Uterus (tissue), 4 donors: ENCODE data around the gene SMOC2. TPM values are rescaled to one million over a fixed set of nuclear protein-coding genes. Genes with fewer than 3 reads are reported as not detected.

Source experiments
- DNase-seq, 2 donors: peaks; one replicate each; pipeline ENCODE4 v3.0.0-alpha.2; 2019 to 2020
- H3K27ac ChIP-seq, 2 donors: fragments of 200-600 bp; sonication (generic); 1 replicate in 1 of 2; 2 replicates in 1 of 2; pipeline ENCODE4 v1.5.1; 2016 to 2018
- H3K27me3 ChIP-seq, 2 donors: fragments of 200-600 bp; sonication (generic); one replicate each; pipeline ENCODE4 v1.5.1; 2018 to 2019; ENCODE audit warnings: control low read depth in 1 of 2
- H3K36me3 ChIP-seq, 2 donors: fragments of 200-600 bp; sonication (generic); one replicate each; pipeline ENCODE4 v1.5.1; 2019; ENCODE audit warnings: control low read depth in 1 of 2
- H3K4me1 ChIP-seq, 2 donors: fragments of 200-600 bp; sonication (generic); one replicate each; pipeline ENCODE4 v1.5.1; 2018 to 2019; ENCODE audit warnings: control low read depth in 1 of 2
- H3K4me3 ChIP-seq, 2 donors: fragments of 200-600 bp; sonication (generic); 1 replicate in 1 of 2; 2 replicates in 1 of 2; pipeline ENCODE4 v1.5.1; 2018 to 2019; ENCODE audit warnings: mild to moderate bottlenecking in 1 of 2
- H3K9me3 ChIP-seq, 2 donors: fragments of 200-600 bp; sonication (generic); one replicate each; pipeline ENCODE4 v1.5.1; 2019; ENCODE audit warnings: control low read depth in 1 of 2
- POLR2A ChIP-seq, 2 donors: fragments of 450-650 bp; IDR thresholded peaks; one replicate each; pipeline ENCODE4 v1.6.1; 2016; ENCODE audit warnings: antibody characterized with exemption in 2 of 2, mild to moderate bottlenecking in 1 of 2, moderate library complexity in 1 of 2
- intact Hi-C: fragments of 100-400 bp; cut with DNase I; formaldehyde crosslinking; loops from one replicate; pipeline ENCODE4 v1.15.1; 2023; ENCODE audit warnings: low total_unique reads
- total RNA-seq, 4 donors: library from RNA; depleted of rRNA in 3 of 4; stranded (reverse); fragments of >200 nt in 3 of 4; gene quantifications; one replicate each; pipeline versions ENCODE4 v1.1.0 to v1.2.4, GENCODE V29; 2014 to 2023
- TF ChIP-seq, protein P1 (sequence below), 4 experiments: fragments of 200-600 bp in 2 of 4; fragments of 450-650 bp in 2 of 4; sonication (generic) in 2 of 4; IDR thresholded peaks; one replicate each; pipeline ENCODE4 v1.5.1; 2016 to 2019; ENCODE audit warnings: antibody characterized with exemption in 4 of 4, mild to moderate bottlenecking in 2 of 4, moderate library complexity in 1 of 4
- donor health status: DM: yes; HTN: yes; CAD: no.

The SMOC2 gene
- total RNA-seq, 4 donors from 2014 or later = 98.2 to 139 (median 121) TPM

DNA sequence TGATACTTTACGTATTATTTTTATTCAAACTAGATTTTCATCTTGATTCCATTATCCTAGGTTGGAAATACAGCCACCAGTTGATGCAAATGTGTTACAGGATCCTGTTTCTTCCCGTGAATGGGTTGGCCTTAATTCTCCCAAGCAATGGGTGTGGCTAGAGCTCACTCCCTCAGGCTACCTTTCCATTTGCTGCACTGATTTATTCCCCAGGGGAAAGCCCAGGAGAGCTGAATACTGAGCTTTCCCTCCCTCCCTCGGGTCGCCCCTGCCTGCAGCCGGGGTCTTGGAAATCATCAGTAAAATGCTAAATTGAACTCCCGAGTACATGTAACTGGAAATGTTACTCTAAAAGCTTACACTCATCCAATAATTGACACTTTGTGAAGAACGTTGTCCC, 9.9 kb downstream of the SMOC2 start:
- TF ChIP-seq, protein P1, sequence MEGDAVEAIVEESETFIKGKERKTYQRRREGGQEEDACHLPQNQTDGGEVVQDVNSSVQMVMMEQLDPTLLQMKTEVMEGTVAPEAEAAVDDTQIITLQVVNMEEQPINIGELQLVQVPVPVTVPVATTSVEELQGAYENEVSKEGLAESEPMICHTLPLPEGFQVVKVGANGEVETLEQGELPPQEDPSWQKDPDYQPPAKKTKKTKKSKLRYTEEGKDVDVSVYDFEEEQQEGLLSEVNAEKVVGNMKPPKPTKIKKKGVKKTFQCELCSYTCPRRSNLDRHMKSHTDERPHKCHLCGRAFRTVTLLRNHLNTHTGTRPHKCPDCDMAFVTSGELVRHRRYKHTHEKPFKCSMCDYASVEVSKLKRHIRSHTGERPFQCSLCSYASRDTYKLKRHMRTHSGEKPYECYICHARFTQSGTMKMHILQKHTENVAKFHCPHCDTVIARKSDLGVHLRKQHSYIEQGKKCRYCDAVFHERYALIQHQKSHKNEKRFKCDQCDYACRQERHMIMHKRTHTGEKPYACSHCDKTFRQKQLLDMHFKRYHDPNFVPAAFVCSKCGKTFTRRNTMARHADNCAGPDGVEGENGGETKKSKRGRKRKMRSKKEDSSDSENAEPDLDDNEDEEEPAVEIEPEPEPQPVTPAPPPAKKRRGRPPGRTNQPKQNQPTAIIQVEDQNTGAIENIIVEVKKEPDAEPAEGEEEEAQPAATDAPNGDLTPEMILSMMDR (IDR thresholded peaks at IDR 0.05) = no peak
- Histone ChIP-seq H3K9me3 (no peaks in the 10 kb centered on the region), H3K4me3 (no peak overlapping the region), H3K36me3 (no peaks in the 10 kb centered on the region), H3K27ac (peak overlapping the region; percentile 61 to 80), H3K27me3 (no peaks in the 10 kb centered on the region), H3K4me1 (no peaks in the 10 kb centered on the region)
- intact Hi-C loops = no loop called here
- DNase-seq = no peak

DNA sequence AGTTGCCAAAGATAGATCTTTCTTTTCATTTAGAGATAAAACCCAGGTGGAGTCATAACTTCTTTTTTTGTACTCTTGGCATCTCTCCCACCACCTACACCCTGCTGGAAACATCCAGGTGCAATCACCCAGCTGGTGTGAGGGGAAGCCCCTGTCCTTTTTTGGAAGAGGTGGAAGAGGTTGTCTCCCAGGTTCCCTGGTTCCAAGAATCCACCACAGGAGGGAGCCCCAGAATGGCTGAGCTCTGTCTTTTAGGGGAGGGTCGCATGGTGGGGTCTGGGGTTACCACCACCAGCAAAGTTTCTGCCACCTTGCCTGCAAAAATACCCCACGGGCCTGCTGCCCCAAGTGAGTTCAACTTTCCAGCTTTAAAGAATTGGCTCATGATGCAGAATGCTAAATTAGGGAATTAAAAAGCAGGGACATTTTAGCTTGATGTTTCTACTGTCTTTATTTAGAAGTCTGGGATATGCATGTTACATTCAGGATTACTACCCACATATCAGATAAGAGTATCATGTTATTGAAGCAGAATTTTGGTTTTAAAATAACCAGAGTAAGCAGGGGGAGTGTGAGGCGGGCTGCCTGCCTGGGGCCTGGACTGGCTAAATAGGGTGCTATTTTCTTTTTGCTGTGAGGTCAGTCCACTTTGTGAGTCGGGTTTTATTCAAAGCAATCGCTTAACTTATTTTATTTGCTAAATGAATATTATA, 11.0 kb downstream of the SMOC2 start:
- intact Hi-C loops = no loop called here
- no peak for DNase-seq
- TF ChIP-seq POLR2A (IDR thresholded peaks at IDR 0.05) = no peak
- TF ChIP-seq, protein P1 (IDR thresholded peaks at IDR 0.05) = peak; percentile 25 to 53 (median 41)
- no peaks in the 10 kb centered on the region for H3K27me3 ChIP-seq
- H3K4me1 ChIP-seq = no peaks in the 10 kb centered on the region
- peak overlapping the region; percentile 61 to 80 for H3K27ac ChIP-seq
- H3K9me3 ChIP-seq = no peaks in the 10 kb centered on the region
- H3K36me3 ChIP-seq = no peaks in the 10 kb centered on the region
- no peak overlapping the region for H3K4me3 ChIP-seq

DNA sequence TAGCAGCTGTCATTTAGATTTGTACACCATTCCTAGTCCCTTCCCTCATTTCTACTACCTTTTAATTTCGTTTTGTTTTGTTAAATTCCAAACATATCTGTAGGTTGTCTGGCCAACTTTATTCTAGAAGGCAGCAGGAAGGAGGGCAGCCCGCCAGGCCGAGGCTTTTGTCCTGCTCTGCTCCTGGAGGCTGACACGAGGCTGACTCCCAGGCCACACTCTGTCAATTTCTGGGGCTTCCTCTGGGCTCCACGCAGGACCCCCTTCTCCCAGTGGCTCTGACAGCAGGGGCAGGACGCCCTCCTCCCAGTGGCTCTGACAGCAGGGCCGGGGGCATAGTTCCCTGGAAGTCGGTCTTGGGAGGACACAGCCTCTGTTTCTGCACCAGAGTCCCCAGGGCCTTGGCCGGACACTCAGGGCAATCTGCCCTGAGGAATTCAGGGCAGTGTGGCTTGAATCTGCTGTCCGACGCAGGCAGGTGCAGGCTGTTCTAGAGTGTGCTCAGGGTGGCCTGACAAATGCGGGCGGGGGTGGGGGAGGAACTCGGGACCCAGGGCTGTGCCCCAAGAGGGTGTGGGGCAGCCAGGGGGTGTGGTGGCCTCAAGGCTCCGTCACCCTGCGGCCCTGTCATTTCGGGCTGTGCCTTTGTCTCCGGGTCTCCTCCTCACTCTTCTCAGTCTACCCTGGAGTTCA, 11.8 kb downstream of the SMOC2 start:
- peak overlapping the region; percentile 61 to 80 for H3K27ac ChIP-seq
- TF ChIP-seq, protein P1 (IDR thresholded peaks at IDR 0.05) = no peak
- no peak for TF ChIP-seq POLR2A (IDR thresholded peaks at IDR 0.05)
- intact Hi-C loops = no loop called here

DNA sequence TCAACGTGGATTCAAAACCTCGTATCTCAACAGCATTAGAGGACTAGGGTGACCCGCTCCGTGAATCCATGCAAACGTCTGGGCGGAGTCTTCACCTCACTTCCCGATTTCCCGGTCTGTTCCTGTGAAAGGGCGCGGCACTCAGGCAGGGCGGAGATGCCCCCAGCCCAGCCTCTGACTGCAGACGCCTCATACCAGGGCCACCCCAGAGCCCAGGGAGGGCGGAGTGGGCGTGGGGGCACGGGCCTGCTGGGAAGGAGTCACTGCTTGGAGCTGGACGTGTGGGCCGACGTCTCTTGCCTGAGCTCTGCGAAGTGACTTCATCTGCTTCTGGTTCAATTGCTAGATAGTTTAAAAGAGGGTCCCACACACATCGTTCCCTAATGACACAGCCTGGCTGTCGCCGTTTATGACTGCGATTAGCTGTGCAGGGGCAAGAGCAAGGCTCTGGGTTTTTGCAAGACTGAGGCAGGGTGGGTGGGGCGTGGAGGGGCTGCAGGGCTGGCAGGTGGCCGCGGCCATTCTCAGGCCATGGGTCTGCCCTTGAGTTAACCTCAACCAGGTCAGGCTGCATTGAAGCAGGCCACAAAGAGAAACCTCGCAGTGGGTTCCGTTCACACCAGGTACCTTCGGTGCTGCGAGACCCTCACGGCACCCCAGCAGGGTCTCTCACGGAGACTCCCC, 15.0 kb downstream of the SMOC2 start:
- H3K27ac ChIP-seq = peak overlapping the region in 1 of 2 donors; percentile 15

More for the DNA sequence above, 11.8 kb downstream of the SMOC2 start:
- DNase-seq = no peak
- no peaks in the 10 kb centered on the region for H3K36me3 ChIP-seq
- no peaks in the 10 kb centered on the region for H3K4me1 ChIP-seq
- no peaks in the 10 kb centered on the region for H3K9me3 ChIP-seq
- no peaks in the 10 kb centered on the region for H3K27me3 ChIP-seq
- no peak overlapping the region for H3K4me3 ChIP-seq

More for the DNA sequence above, 15.0 kb downstream of the SMOC2 start:
- DNase-seq = no peak
- Histone ChIP-seq H3K9me3 (no peaks in the 10 kb centered on the region), H3K4me3 (no peak overlapping the region), H3K36me3 (no peaks in the 10 kb centered on the region), H3K4me1 (no peaks in the 10 kb centered on the region), H3K27me3 (no peaks in the 10 kb centered on the region)
- no peak for TF ChIP-seq POLR2A (IDR thresholded peaks at IDR 0.05)
- TF ChIP-seq, protein P1 (IDR thresholded peaks at IDR 0.05) = no peak
- intact Hi-C loops = no loop called here
